Measurements from ENCODE around the gene SFXN4. TPM values are rescaled to one million over a fixed set of nuclear protein-coding genes. Genes with fewer than 3 reads are reported as not detected.

The SFXN4 gene
- total and polyA plus RNA-seq, 9 of the 15 experiments (the other 6 are each of a cell fraction or from before 2014, with no cell fraction given), result 40.1 to 97.8 (median 54.5) TPM

DNA sequence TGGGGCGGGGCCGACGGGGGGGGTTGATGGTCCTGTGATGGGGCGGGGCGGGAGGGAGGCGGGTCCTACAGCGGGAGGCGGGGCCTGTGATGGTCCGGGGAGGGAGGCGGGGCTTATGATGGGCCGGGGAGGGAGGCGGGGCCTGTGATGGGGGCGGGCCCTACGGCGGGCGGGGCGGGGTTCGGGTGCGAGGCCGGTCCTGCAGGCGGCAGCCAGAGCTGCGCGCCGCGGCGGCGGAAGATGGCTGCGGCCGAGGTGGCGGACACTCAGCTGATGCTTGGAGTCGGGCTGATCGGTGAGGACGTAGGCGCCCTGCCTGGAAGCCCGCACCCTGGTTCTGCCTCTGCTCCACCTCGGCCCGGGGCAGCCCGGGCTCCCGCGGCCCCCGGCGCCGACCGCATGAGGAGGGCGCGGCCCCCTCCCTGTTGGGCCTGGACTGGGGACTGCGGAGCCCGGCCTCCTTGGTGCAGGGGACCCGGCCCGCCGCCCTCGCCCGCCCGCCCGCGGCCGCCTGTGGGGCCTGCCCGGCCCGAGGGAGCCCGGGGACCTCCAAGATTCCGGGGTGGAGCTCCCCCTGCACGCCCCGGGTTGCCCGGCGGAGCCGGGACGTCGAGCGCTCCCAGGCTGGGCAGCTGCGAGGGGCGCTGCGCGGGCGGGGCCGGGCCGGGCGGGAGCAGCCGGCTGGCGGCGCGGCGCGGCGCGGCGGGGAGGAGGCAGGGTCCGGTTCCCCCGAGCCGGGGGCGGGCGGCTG lies 61.4 kb downstream of the SFXN4 start, which contains the start of gene DENND10 (continued):
- no peak for TF ChIP-seq HES1 (IDR thresholded peaks at IDR 0.05; ENCODE audit: low read depth)
- TF ChIP-seq JUND (IDR thresholded peaks at IDR 0.05; ENCODE audit: borderline replicate concordance, low read depth, low read length), result no peak
- TF ChIP-seq JUND (tag; IDR thresholded peaks at IDR 0.05; ENCODE audit: borderline replicate concordance, low read depth, low read length), result no peak
- TF ChIP-seq, protein P1, sequence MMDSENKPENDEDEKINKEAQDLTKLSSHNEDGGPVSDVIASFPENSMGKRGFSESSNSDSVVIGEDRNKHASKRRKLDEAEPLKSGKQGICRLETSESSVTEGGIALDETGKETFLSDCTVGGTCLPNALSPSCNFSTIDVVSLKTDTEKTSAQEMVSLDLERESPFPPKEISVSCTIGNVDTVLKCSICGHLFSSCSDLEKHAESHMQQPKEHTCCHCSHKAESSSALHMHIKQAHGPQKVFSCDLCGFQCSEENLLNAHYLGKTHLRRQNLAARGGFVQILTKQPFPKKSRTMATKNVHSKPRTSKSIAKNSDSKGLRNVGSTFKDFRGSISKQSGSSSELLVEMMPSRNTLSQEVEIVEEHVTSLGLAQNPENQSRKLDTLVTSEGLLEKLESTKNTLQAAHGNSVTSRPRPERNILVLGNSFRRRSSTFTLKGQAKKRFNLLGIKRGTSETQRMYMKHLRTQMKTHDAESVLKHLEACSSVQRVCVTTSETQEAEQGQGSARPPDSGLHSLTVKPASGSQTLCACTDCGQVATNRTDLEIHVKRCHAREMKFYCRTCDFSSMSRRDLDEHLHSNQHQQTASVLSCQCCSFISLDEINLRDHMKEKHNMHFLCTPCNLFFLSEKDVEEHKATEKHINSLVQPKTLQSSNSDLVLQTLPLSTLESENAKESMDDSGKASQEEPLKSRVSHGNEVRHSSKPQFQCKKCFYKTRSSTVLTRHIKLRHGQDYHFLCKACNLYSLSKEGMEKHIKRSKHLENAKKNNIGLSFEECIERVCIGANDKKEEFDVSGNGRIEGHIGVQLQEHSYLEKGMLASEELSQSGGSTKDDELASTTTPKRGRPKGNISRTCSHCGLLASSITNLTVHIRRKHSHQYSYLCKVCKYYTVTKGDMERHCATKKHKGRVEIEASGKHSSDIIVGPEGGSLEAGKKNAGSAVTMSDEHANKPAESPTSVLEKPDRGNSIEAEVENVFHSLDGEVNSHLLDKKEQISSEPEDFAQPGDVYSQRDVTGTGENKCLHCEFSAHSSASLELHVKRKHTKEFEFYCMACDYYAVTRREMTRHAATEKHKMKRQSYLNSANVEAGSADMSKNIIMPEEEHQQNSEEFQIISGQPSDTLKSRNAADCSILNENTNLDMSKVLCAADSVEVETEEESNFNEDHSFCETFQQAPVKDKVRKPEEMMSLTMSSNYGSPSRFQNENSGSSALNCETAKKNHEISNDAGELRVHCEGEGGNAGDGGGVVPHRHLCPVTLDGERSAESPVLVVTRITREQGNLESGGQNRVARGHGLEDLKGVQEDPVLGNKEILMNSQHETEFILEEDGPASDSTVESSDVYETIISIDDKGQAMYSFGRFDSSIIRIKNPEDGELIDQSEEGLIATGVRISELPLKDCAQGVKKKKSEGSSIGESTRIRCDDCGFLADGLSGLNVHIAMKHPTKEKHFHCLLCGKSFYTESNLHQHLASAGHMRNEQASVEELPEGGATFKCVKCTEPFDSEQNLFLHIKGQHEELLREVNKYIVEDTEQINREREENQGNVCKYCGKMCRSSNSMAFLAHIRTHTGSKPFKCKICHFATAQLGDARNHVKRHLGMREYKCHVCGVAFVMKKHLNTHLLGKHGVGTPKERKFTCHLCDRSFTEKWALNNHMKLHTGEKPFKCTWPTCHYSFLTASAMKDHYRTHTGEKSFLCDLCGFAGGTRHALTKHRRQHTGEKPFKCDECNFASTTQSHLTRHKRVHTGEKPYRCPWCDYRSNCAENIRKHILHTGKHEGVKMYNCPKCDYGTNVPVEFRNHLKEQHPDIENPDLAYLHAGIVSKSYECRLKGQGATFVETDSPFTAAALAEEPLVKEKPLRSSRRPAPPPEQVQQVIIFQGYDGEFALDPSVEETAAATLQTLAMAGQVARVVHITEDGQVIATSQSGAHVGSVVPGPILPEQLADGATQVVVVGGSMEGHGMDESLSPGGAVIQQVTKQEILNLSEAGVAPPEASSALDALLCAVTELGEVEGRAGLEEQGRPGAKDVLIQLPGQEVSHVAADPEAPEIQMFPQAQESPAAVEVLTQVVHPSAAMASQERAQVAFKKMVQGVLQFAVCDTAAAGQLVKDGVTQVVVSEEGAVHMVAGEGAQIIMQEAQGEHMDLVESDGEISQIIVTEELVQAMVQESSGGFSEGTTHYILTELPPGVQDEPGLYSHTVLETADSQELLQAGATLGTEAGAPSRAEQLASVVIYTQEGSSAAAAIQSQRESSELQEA (IDR thresholded peaks at IDR 0.05; ENCODE audit: low read depth), result no peak
- no peak for TF ChIP-seq NONO (IDR thresholded peaks at IDR 0.05; ENCODE audit: low read depth in 2 of 2, low read length in 1 of 2)
- no peak for TF ChIP-seq DMBX1 (CRISPR knock-in tag; IDR thresholded peaks at IDR 0.05; ENCODE audit: borderline replicate concordance)
- no peak for TF ChIP-seq FOXA3 (CRISPR knock-in tag; conservative IDR thresholded peaks at IDR 0.05 in 1 of 2, IDR thresholded peaks at IDR 0.05 in 1 of 2)
- TF ChIP-seq USF2 (CRISPR knock-in tag; IDR thresholded peaks at IDR 0.05), result no peak
- TF ChIP-seq PML (IDR thresholded peaks at IDR 0.05; ENCODE audit: low read length), result no peak; the same call in 1 of the 2 replicates
- no peak for TF ChIP-seq ZNF165 (CRISPR knock-in tag; IDR thresholded peaks at IDR 0.05; ENCODE audit: borderline replicate concordance)
- TF ChIP-seq CHD4 (IDR thresholded peaks at IDR 0.05; ENCODE audit: insufficient read depth, insufficient replicate concordance, low read depth, low read length, poor library complexity, severe bottlenecking), result no peak
- TF ChIP-seq, protein P2, sequence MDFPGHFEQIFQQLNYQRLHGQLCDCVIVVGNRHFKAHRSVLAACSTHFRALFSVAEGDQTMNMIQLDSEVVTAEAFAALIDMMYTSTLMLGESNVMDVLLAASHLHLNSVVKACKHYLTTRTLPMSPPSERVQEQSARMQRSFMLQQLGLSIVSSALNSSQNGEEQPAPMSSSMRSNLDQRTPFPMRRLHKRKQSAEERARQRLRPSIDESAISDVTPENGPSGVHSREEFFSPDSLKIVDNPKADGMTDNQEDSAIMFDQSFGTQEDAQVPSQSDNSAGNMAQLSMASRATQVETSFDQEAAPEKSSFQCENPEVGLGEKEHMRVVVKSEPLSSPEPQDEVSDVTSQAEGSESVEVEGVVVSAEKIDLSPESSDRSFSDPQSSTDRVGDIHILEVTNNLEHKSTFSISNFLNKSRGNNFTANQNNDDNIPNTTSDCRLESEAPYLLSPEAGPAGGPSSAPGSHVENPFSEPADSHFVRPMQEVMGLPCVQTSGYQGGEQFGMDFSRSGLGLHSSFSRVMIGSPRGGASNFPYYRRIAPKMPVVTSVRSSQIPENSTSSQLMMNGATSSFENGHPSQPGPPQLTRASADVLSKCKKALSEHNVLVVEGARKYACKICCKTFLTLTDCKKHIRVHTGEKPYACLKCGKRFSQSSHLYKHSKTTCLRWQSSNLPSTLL (IDR thresholded peaks at IDR 0.05), result no peak
- no peak for TF ChIP-seq BRD9 (IDR thresholded peaks at IDR 0.05; ENCODE audit: low read depth, partially characterized antibody)
- TF ChIP-seq ZNF217 (CRISPR knock-in tag; IDR thresholded peaks at IDR 0.05), result no peak
